Esophagus squamous epithelium (tissue), 4 donors: ENCODE results near the gene CAMLG.

ENCODE experiments used
- CTCF ChIP-seq, 6 experiments: fragments of 450-650 bp in 4 of 6; fragments of 200-600 bp in 2 of 6; sonication (generic) in 2 of 6; IDR thresholded peaks; one replicate each; pipeline ENCODE4 v1.5.1; 2016 to 2019; ENCODE audit warnings: antibody characterized with exemption in 6 of 6, mild to moderate bottlenecking in 4 of 6, moderate library complexity in 4 of 6
- POLR2A ChIP-seq, 4 donors: fragments of 450-650 bp; IDR thresholded peaks; one replicate each; pipeline ENCODE4 v1.6.1; 2017; ENCODE audit warnings: antibody characterized with exemption in 4 of 4, mild to moderate bottlenecking in 4 of 4, moderate library complexity in 3 of 4

GRCh38 chr5:134692722-134693121 lies 45.6 kb upstream of the CAMLG start:
- TF ChIP-seq CTCF (IDR thresholded peaks at IDR 0.05) (no peak), POLR2A (IDR thresholded peaks at IDR 0.05) (no peak)
